HEK293 (cell line): ENCODE measurements around the gene OR52N1.

Experiments
- CTCF ChIA-PET: fragments of 350-600 bp; formaldehyde crosslinking; extraction: SDS; loops from one replicate; lab custom pipeline; 2021; ENCODE audit warnings: antibody characterized with exemption; lab: Yijun Ruan, JAX
- POLR2A ChIA-PET: fragments of 300-600 bp; formaldehyde crosslinking; extraction: SDS; loops from one replicate; lab custom pipeline; 2020; ENCODE audit warnings: antibody characterized with exemption, inconsistent platforms; lab: Yijun Ruan, JAX
- H3K27ac ChIP-seq: fragments of 200-500 bp; sonication (Bioruptor generic); 2 replicates; pipeline ENCODE4 v1.5.1; 2014; ENCODE audit warnings: low read depth, low read length, control low read depth, inconsistent platforms; ENCODE audit errors: extremely low read depth
- H3K36me3 ChIP-seq, 2 experiments: fragments of 200-500 bp in 1 of 2; sonication (Bioruptor generic) in 1 of 2; 1 replicate in 1 of 2; 2 replicates in 1 of 2; pipeline ENCODE4 v1.5.1; 2014 to 2017; ENCODE audit warnings: inconsistent platforms in 2 of 2, low read length in 2 of 2; ENCODE audit not compliant: control insufficient read depth in 2 of 2, insufficient read depth in 1 of 2
- H3K4me1 ChIP-seq: fragments of 200-500 bp; sonication (Bioruptor generic); 2 replicates; pipeline ENCODE4 v1.5.1; 2014; ENCODE audit warnings: mild to moderate bottlenecking, low read length, inconsistent platforms; ENCODE audit not compliant: control insufficient read depth, insufficient read depth
- H3K4me3 ChIP-seq: 2 replicates; pipeline ENCODE4 v1.5.1; 2011; ENCODE audit warnings: low read depth, mild to moderate bottlenecking, control low read depth, low read length, moderate library complexity
- H3K9me3 ChIP-seq: fragments of 200-500 bp; sonication (Bioruptor generic); 2 replicates; pipeline ENCODE4 v1.5.1; 2014; ENCODE audit warnings: low read depth, low read length, inconsistent platforms; ENCODE audit not compliant: control insufficient read depth, insufficient read depth
- ATF2 ChIP-seq: fragments of 450-650 bp; formaldehyde crosslinking; IDR thresholded peaks from 2 replicates; pipeline ENCODE4 v1.5.1; 2016; ENCODE audit warnings: missing biosample characterization, missing genetic modification characterization, low read depth
- INSM2 ChIP-seq: fragments of 450-650 bp; formaldehyde crosslinking; IDR thresholded peaks from 2 replicates; pipeline ENCODE4 v1.5.1; 2016; ENCODE audit warnings: missing biosample characterization, missing genetic modification characterization
- KLF10 ChIP-seq: fragments of 450-650 bp; IDR thresholded peaks from 2 replicates; pipeline ENCODE4 v1.5.1; 2018; ENCODE audit warnings: missing biosample characterization, mild to moderate bottlenecking, missing genetic modification characterization
- PATZ1 ChIP-seq: fragments of 450-650 bp; formaldehyde crosslinking; IDR thresholded peaks from 2 replicates; pipeline ENCODE4 v1.5.1; 2016; ENCODE audit warnings: missing biosample characterization, missing genetic modification characterization
- PRDM6 ChIP-seq: fragments of 450-650 bp; formaldehyde crosslinking; IDR thresholded peaks from 2 replicates; pipeline ENCODE4 v1.5.1; 2017; ENCODE audit warnings: missing biosample characterization, missing genetic modification characterization
- REPIN1 ChIP-seq: fragments of 450-650 bp; formaldehyde crosslinking; IDR thresholded peaks from 2 replicates; pipeline ENCODE4 v1.5.1; 2017; ENCODE audit warnings: missing biosample characterization, missing genetic modification characterization, low read depth
- SP2 ChIP-seq: fragments of 450-650 bp; formaldehyde crosslinking; IDR thresholded peaks from 2 replicates; pipeline ENCODE4 v1.5.1; 2016; ENCODE audit warnings: missing biosample characterization, missing genetic modification characterization
- TSHZ1 ChIP-seq: fragments of 450-650 bp; formaldehyde crosslinking; IDR thresholded peaks from 2 replicates; pipeline ENCODE4 v1.5.1; 2016; ENCODE audit warnings: missing biosample characterization, missing genetic modification characterization, borderline replicate concordance
- ZBTB48 ChIP-seq: fragments of 450-650 bp; formaldehyde crosslinking; IDR thresholded peaks from 2 replicates; pipeline ENCODE4 v1.5.1; 2016; ENCODE audit warnings: missing biosample characterization, missing genetic modification characterization
- ZNF140 ChIP-seq: fragments of 450-650 bp; formaldehyde crosslinking; IDR thresholded peaks from 2 replicates; pipeline ENCODE4 v1.5.1; 2016; ENCODE audit warnings: missing biosample characterization, missing genetic modification characterization
- ZNF274 ChIP-seq, 2 experiments: fragments of 200-500 bp in 1 of 2; fragments of 450-650 bp in 1 of 2; sonication (Bioruptor generic) in 1 of 2; formaldehyde crosslinking in 1 of 2; IDR thresholded peaks; 2 replicates each; pipeline versions ENCODE4 v1.5.1 to v1.6.1; 2014 to 2016; ENCODE audit warnings: borderline replicate concordance in 1 of 2, inconsistent platforms in 1 of 2, low read length in 1 of 2, missing biosample characterization in 1 of 2, missing genetic modification characterization in 1 of 2
- ZNF324 ChIP-seq: fragments of 450-650 bp; formaldehyde crosslinking; IDR thresholded peaks from 2 replicates; pipeline ENCODE4 v1.5.1; 2016; ENCODE audit warnings: missing biosample characterization, missing genetic modification characterization
- ZNF335 ChIP-seq: fragments of 450-650 bp; formaldehyde crosslinking; conservative IDR thresholded peaks from 2 replicates; pipeline ENCODE4 v1.5.1; 2016; ENCODE audit warnings: missing biosample characterization, missing genetic modification characterization
- ZNF423 ChIP-seq: fragments of 450-650 bp; formaldehyde crosslinking; IDR thresholded peaks from 2 replicates; pipeline ENCODE4 v1.5.1; 2016; ENCODE audit warnings: missing biosample characterization, missing genetic modification characterization
- ZNF48 ChIP-seq: fragments of 450-650 bp; formaldehyde crosslinking; IDR thresholded peaks from 2 replicates; pipeline ENCODE4 v1.5.1; 2016; ENCODE audit warnings: missing biosample characterization, missing genetic modification characterization
- ZNF488 ChIP-seq: fragments of 450-650 bp; formaldehyde crosslinking; IDR thresholded peaks from 2 replicates; pipeline ENCODE4 v1.5.1; 2016; ENCODE audit warnings: missing biosample characterization, missing genetic modification characterization
- ZNF544 ChIP-seq: fragments of 450-650 bp; formaldehyde crosslinking; IDR thresholded peaks from 2 replicates; pipeline ENCODE4 v1.5.0; 2017; ENCODE audit warnings: missing biosample characterization, missing genetic modification characterization
- ZNF580 ChIP-seq: fragments of 450-650 bp; formaldehyde crosslinking; IDR thresholded peaks from 2 replicates; pipeline ENCODE4 v1.5.1; 2016; ENCODE audit warnings: missing biosample characterization, missing genetic modification characterization
- ZNF629 ChIP-seq: fragments of 450-650 bp; formaldehyde crosslinking; IDR thresholded peaks from 2 replicates; pipeline ENCODE4 v1.5.1; 2017; ENCODE audit warnings: missing biosample characterization, missing genetic modification characterization
- ZNF660 ChIP-seq: fragments of 450-650 bp; IDR thresholded peaks from 2 replicates; pipeline ENCODE4 v1.5.1; 2018; ENCODE audit warnings: missing biosample characterization, mild to moderate bottlenecking, missing genetic modification characterization
- ZNF670 ChIP-seq: fragments of 450-650 bp; formaldehyde crosslinking; IDR thresholded peaks from 2 replicates; pipeline ENCODE4 v1.5.1; 2016; ENCODE audit warnings: missing biosample characterization, missing genetic modification characterization, low read depth
- ZNF777 ChIP-seq: fragments of 450-650 bp; formaldehyde crosslinking; IDR thresholded peaks from 2 replicates; pipeline ENCODE4 v1.5.1; 2017; ENCODE audit warnings: missing biosample characterization, missing genetic modification characterization, borderline replicate concordance

Gene OR52N1

GRCh38 chr11:5753943-5754342 is 37.1 kb downstream of the OR52N1 start, which contains the start of gene OR52N4:
TSS of gene OR52N4 (plus strand) at chr11:5754243. CDS start at chr11:5754741, 498 bp downstream.
- no peak for TF ChIP-seq ZNF324 (tag by site-specific recombination)
- TF ChIP-seq ZNF580: no peak
- TF ChIP-seq ZNF670: no peak
- TF ChIP-seq ATF2 (tag by site-specific recombination): no peak
- TF ChIP-seq ZNF140 (tag by site-specific recombination): no peak
- no peak for TF ChIP-seq PRDM6
- TF ChIP-seq ZNF629: no peak
- no peak for TF ChIP-seq ZNF335 (tag by site-specific recombination)
- TF ChIP-seq PATZ1 (tag by site-specific recombination): no peak
- no peak for TF ChIP-seq ZNF777 (tag by site-specific recombination)
- no peak for TF ChIP-seq ZNF544 (tag by site-specific recombination)
- TF ChIP-seq REPIN1: no peak
- no peak for TF ChIP-seq KLF10 (tag by site-specific recombination)
- TF ChIP-seq ZBTB48 (tag by site-specific recombination): no peak
- no peak for TF ChIP-seq ZNF660 (tag by site-specific recombination)
- TF ChIP-seq ZNF274 (IDR thresholded peaks at IDR 0.05; ENCODE audit: low read length): no peak
- no peak for TF ChIP-seq ZNF274 (tag by site-specific recombination; IDR thresholded peaks at IDR 0.05; ENCODE audit: borderline replicate concordance)
- no peak for TF ChIP-seq ZNF48 (tag by site-specific recombination)
- no peak for TF ChIP-seq SP2 (tag by site-specific recombination)
- no peak for TF ChIP-seq INSM2 (tag by site-specific recombination)
- no peaks in the 10 kb centered on the region for H3K4me1 ChIP-seq
- H3K9me3 ChIP-seq: no peaks in the 10 kb centered on the region
- no peak within 1 kb of the TSS for H3K27ac ChIP-seq
- H3K4me3 ChIP-seq: no peak within 1 kb of the TSS
- CTCF ChIA-PET: no interaction called here
- POLR2A ChIA-PET: interaction anchor here (0.7 kb wide), 1 partner anchor 40 kb away, joined by 6 read pairs; no protein-coding TSS in a partner anchor
- no peaks in the 10 kb centered on the region for H3K36me3 ChIP-seq

- Histone ChIP-seq H3K36me3 (no peaks in the 10 kb centered on the region), H3K4me1 (no peaks in the 10 kb centered on the region), H3K4me3 (no peak overlapping the region), H3K9me3 (no peaks in the 10 kb centered on the region), H3K27ac (no peak overlapping the region)
- POLR2A ChIA-PET: no interaction called here
- CTCF ChIA-PET: interaction anchor here (0.6 kb wide), 1 partner anchor 283 kb away, joined by 3 read pairs; no protein-coding TSS in a partner anchor
- TF ChIP-seq ATF2 (tag by site-specific recombination) (no peak), ZNF423 (no peak), ZNF488 (no peak), ZNF140 (tag by site-specific recombination) (no peak), TSHZ1 (tag by site-specific recombination) (no peak)
These were observed 41.2 kb downstream of the OR52N1 start for GRCh38 chr11:5749836-5750235.
